ENCODE data around the gene RBM19.
"Not testable (repeated sequence)": the region's sequence is repeated elsewhere in the genome, so short reads cannot be mapped to it uniquely, and the experiment has no call there.

Gene RBM19

DNA sequence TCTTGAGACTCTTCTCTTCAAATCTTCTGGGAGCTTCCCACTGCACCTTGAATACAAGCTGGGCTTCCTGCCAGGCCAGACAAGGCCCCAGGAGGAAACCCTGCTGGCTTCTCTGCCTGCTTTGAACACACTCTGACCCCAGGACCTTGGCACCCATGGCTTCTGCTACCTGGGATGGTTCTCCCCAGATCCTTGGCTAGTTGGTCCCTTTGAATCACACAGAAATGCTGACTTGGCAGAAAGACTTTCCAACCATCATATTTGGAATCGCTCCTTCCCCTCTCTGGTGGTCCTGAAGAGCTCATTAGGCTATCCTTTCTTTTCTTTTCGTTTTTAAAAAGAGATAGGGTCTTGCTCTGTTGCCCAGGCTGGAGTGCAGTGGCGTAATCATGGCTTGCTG is 132.7 kb downstream of the RBM19 start:
- no peak for DNase-seq (ENCODE audit: low spot score)

DNA sequence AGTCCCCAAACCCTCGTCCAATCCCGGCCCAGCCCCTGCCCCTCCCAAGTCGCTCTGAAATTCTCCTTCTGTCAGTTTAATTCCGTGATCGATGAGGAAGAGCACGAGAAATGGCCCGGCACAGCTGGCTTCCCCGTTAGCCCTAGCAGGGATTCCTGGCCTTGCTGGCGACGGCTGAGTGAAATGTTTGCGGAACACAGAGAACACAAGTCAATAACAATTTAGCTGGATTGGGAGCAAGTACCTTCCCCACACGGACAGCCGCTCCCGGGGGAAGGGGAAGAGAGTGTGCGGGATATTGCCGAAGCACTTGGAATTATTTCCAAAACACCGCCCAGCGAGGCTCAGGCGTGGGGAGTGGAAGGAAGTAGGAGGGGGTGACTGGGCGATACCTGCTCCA is 134.6 kb downstream of the RBM19 start:
- DNase-seq (ENCODE audit: low spot score) = no peak

DNA sequence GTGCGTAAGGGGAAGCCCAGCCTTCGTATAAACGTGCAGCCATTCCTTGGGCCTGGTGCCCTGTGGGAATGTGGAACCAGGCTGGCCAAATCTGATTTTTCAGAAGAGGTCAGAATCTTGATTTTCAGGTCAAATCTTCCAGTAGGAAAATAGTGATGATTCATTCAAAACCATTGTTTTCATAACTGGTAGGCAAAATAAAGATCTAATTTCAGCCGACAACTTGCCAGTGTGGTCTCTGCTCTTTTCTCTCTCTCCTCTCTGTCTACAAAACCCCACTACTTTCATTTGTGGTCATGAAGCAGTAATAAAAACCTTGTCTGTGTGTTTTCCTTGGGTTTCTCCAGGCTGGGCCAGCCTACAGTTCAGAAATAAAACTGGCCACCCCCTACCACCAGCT is 135.1 kb downstream of the RBM19 start:
- DNase-seq (ENCODE audit: low spot score) = no peak

DNA sequence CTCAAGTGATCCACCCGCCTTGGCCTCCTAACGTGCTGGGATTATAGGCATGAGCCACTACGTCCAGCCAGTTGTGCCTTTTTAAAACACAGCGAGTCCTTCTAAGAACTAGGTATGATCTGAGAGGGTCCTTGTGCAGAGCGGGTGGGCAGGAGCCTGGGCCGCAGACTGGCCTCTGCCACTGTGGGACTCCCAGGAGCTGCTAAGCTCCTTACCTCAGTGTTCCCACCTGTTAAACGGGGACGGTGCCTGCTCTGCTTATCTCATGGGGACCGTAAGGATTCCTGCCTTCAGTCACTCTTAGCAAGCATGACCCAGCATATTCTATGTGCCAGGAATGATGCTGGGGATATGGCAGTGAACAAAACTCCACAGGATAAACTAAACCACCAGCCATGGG is 136.9 kb downstream of the RBM19 start:
- DNase-seq (ENCODE audit: low spot score) = no peak

DNA sequence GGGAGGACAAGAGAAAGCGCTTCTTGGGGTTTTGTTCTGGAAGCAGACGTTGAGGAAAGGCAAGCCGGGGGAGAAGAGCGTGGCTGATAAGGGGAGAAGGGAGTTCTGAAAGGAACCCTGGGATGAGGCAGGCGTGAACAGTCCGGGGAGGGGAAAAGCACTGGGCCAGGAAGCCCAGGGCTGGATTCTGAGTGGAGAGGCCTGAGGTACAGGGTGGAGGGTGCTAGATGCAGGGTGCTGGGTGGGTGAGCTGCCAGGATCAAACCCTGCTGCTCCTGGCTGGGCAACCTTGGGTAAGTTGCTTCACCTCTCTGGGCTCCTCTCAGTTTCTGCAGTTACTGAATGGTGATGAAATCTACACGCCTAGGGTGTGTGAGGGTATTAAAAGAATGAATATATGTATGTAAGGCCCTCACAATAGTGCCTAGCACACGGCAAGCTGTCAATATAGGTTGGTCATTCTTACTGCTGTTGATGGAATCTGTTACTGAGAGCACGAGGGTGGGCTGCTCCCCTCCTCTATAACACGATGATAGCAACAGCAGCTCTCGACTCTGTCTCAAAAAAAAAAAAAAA is 138.5 kb downstream of the RBM19 start:
- DNase-seq (ENCODE audit: low spot score) = no peak

DNA sequence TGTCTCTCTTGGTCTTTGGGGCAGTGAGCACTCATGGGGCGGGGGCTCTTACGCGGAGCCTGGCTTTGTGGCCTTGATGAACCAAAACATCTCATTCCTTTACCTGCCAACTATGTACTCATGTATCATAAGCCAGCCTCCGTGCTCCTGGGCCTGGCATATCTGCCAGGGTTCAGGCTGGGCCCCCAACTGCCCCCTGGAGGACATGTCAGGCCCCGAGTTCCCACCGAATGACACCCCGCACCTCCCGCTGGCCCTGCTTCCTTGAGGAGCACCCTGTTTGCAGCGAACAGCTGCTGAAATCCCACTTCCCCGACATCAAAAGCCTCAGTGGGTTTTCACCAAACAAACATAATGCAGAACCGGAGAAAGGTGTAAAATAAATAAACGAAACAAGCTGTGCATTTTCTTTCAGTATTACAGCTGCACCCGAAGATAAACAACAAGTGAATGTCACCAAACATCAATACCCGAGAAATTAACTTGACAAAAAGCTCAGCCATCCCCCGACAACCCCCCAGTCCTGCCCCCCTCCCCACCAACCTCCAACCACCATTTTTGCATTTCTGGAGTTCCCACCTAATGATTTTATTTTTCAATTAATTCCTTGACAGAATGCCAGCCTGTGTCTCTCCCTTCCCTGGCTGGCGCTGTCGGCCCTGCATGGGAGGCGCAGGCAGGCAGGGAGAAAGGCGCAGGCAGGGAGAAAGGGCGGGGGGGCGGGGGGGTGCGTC is 139.2 kb downstream of the RBM19 start:
- no peak for DNase-seq (ENCODE audit: low spot score)

DNA sequence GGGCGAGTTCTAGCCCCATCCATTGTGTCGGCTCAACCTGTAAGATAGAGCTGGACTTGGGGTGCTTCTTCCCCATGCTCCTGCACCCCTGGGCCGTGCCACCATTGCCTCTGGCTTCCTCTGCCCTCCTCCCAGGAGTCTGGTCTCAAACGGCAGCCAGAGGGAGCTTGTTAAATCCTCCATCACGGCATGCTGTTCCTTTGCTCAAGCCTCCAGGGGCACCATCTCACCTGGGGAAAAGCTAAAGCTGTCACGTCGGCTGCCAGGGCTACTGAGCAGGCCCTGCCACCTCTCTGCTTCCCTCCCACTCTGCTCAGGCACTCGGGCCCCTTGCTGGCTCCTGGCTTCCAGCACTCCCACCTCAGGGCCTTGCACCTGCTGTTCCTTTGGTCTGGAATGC is 140.4 kb downstream of the RBM19 start:
- DNase-seq (ENCODE audit: low spot score) = no peak

DNA sequence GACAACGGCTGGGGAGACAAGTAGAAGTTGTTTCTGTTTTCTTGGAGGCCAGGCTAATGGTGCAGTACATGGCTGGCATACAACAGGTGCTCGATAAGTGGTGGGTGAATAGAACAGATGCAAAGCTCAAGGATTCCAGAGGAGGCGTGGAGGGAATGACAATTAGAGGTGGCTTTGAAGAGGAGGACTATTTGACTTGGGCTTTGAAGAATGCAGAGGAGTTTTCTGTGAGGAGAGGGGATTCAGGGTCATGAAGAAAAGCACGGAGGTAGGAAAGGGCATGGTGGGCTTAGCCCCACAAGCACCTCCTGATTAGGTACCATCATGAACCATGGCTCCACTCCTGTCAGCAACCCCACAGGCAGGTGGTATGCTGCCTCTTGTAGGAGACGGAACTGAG is 142.3 kb downstream of the RBM19 start:
- no peak for DNase-seq (ENCODE audit: low spot score)

DNA sequence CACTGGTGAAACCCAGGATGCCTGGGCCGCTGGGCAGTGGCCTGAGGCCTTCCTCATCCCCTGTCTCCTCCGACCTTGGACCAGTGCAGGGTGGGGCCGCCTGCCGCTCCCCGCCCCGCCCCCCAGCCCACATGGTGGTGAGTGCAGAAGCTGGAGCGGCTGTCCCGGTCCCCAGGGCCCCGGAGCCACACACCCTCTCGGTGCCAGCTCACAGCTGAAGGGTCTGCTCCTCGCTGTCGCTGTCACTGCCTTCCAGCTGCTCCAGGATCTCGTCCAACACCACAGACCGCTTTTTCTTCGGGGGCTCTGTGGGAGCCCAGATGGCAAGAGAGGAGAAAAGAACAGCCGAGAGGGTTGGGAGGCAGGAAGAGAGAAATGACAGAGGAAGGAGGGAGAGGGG is 143.1 kb downstream of the RBM19 start:
- DNase-seq (ENCODE audit: low spot score) = no peak

DNA sequence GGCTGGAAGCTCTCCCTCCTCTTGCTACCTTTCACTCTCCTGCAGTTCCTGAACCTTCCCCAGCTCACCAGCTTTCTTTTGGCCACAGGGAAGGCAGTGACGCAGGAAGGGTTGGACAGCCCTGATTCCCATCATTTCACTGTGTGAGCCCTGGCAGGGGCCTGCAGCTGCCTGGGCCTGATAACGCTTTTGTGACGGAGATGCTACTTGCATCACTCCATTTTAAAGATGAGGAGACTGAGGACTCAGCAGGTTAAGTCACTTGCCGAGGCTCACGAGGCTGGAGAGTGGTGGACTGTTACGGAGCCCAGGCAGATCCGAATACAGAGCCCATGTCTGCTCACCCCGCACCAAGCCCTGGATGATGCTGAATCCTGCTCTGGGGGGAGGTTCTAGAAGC is 145.3 kb downstream of the RBM19 start:
- DNase-seq (ENCODE audit: low spot score) = no peak

DNA sequence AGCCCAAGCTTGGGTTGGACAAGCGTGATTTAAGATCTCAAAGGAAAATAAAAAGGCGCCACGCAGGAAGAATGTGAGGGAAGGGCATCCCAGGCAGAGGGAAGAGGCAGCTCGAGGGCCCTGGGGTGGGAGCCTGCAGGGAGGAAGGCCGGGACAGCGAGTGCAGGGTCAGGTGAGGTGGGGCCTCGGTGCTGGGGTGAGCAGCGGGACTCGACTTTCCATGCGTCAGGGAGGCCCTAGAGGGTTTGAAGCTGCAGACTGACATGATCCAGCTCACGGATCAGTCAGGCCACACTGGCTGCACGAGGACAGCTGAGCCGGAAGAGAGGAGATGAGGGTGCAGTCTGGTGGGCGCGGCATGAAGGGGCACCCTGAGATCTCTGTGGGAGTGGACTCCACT is 145.8 kb downstream of the RBM19 start:
- DNase-seq (ENCODE audit: low spot score) = no peak

DNA sequence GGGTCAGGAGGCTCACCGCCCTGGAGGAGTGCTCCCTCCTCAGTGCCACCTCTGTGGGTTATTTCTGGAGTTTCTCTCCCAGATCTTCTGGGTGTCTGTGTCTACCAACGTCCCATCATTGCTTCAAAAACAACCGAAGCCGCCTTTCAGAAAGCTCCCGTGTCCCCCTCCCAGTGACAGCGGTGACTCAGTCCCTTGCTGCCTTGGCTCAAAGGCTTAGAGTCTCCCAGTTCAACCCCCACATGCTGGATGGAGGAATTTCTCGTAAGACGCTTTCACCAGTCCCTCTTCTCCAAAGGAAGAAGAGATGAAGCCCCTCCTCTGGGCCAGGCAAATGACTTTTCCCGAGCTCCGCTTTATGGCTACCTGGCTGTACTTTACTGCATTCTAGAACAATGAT is 146.6 kb downstream of the RBM19 start:
- no peak for DNase-seq (ENCODE audit: low spot score)

DNA sequence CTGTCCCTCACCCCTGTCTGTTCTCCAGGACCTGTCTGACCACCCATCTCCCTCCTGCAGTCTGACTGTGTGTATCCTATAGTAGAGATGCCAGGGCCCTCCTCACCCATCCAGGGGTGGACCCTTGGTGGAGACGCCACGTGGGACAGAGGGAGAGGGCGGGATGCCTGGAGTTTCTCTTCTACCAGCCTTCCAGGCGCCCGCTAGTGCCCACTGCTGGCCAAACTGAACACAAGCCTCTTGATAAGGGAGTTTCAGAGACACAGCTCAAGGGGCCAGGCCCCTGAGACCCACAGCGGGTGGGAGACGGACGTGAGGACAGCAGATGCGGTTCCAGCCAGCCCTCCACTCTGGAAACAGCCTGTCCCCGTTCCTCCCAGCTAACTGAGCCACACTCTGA is 147.3 kb downstream of the RBM19 start:
- DNase-seq (ENCODE audit: low spot score) = no peak

DNA sequence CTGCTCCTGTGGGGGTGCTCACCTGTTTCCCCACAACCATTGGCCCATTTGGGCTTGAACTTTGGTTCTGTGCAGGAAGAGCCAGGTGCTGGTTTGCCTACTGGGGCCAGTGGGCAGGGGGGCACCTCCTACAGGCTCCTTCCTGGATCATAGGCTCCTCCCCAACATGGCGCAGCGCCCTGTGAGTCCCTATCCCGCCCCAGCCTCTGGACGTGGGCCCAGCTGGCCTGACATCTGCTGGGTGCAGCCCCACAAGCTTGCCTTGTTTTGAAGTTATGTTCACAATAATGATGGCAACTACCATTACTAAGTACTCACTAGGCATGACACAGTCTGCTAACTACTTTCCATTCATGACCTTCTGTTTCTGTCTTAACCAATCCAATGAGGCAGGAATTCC is 147.8 kb downstream of the RBM19 start:
- no peak for DNase-seq (ENCODE audit: low spot score)

DNA sequence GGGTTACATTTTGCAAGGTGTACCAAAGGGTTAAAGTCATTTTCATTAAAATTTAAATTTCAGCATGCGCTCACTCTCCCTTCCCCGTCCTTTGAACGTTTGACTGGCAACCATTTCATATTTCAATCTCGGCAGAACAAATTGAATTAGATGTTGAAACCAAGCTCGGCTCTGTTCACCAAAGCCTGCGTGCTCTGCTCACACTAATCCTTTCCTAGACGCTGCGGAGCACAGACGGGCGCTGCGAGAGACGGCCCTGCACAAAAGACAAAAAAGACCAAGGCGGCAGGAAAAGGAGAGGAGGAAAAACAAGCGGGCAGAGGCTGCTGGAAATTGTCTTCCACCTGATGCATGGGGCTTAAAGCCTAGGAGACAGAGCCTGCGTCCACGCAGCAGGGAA is 149.3 kb downstream of the RBM19 start:
- no peak for DNase-seq (ENCODE audit: low spot score)

DNA sequence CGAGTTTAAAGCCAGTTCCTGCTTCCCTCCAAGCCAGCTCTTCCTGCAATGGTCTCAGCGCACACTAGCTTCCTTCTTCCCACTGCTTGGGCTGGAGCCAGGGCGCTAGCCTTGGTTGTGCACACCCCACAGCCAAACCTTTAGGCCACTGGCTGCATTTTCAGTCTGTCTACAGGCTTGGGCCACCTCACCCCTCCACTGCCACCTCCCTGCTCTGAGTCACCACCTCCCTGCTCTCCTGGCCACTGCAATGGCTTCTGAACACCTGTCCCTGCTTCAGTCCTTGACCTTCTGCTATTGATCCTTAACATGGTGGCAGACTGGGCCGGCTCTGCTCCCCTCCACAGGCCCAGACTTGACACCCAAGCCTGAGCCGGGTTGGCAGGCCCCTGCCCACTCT is 151.1 kb downstream of the RBM19 start:
- no peak for DNase-seq (ENCODE audit: low spot score)

DNA sequence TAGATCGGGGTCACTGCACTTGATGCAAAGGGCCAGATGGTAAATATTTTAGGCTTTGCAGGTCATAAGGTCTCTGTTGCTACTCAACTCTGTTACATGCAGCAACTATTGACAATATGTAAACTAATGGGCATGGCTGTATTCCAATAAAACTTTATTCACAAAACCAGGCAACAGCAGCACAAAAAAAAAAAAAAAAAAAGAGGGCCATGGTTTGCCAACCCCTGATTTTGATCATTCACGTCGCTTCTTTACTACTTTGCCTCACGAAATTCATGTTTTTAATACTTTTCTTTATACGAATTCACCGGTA is 152.9 kb downstream of the RBM19 start:
- DNase-seq (ENCODE audit: low spot score) = no peak

DNA sequence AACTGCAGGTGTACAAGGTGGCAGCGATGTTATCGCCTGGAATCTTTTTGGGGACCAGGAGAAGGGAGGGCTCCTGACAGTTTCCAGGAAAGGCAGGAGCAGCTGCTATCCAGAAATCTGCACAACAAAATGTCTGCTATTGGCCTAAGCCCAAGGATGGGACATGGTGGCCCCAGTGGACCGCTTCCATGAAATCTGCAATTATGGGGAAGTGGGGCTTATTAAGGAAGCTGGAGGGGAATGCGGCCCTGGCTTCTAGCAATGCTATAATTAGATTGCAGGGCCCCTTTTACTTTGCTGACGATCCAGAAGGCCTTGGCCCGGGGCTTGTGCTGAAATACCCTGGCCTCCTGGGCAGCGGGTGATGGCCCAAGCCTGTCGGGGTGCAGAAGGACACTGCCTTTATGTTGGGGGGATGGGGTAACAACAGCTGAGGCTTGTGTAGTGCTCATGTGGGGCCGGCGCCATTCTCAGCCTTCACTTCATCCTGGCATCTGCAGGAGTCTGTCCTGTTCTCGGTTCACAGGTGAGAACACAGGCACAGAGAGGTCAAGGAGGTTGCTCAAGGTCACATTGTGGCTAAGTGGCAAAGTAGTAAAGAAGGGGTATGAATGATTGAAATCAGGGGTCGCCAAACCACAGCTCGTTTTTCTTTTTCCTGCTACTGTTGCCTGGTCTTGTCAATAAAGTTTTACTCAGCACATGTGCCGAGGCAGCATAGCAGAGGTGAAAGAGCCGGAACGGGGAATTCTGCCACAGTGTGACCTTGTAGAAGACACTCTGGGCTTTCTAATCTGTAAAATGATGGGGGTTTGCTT is 153.5 kb downstream of the RBM19 start:
- no peak for DNase-seq (ENCODE audit: low spot score)

DNA sequence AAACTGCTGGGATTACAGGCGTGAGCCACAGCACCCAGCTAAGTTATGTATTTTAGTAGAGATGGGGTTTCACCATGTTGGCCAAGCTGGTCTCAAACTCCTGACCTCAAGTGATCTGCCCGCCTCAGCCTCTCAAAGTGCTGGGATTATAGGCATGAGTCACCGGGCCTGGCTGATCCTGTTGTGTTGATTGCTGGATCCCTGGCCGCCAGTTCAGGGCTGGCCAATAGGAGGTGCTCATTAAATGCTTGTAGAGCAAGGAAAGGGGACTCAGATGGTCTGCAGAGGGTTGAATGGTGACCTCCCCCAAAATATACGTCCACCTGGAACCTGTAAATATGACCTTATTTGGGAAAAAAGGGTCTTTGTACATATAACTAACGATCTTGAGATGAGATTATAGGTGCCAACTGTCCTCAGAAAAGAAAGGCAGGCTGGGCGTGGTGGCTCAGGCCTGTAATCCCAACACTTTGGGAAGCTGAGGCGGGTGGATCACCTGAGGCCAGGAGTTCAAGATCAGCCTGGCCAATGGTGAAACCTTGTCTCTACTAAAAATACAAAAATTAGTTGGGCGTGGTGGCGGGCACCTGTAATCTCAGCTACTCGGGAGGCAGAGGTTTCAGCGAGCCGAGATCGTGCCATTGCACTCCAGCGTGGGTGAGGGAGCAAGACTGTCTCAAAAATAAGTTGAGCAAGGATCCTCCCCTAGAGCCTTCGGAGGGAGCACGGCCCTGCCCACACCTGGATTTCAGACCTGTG is 156.5 kb downstream of the RBM19 start:
- DNase-seq (ENCODE audit: low spot score) = not testable (repeated sequence)

DNA sequence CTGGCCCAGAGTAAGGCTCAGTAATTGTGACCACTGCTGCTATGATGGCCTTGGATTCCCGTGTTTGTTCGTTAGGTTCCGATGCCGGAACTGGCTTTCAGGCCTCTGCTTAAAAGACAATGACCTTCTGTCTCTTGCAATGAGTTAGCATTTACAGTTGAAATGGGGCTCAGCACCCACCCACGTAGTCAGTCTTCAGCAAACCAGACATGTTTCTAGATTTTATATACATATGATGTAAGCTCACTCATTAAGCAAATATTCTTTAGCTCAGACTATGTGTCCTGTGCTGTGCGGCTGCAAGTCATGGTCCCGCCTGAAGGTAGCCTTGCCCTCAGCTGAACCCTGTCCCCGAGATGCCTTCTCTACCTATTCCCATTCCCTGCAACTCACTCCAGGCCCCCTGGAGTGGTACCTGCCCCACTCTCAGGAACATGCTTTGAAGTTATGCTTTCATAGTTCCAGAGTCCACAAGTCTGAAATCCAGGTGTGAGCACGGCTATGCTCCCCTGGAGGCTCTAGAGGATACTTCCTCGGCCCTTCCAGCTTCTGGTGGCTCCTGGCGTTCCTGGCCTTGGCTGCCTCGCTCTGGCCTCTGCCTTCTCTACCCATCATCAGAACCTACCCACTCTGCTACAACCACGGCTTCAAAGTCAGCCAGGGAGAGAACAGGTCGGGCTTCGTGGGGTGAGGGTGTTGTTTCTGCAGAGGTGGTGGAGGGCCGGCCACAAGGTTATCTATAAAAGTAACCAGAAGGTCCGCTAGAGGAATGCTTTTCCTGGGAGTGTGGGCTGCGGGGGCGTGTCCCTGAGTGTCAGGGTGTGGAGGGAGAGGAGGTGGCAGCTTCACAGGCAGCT is 157.8 kb downstream of the RBM19 start:
- no peak for DNase-seq (ENCODE audit: low spot score)

DNA sequence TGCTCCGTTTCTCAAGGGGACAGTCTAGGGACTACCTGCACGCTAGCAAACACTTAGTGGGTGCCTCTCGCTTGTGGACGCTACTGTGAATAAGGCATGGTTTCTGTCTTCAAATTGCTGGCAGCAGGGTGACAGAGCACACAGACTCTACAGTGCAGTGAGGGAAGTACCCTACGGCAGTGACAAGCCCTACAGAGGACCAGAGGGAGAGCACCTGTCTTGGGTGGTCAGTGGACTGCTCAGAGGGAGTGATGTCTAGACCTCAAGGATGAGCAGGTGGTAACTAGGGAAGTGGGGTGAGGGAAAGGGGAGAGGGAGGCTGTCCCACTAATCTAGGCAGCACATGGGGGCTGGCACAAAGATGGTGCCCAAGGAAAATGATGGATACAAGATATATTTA is 160.5 kb downstream of the RBM19 start:
- DNase-seq (ENCODE audit: low spot score) = no peak
